HG03565 (cell line): ENCODE data around the gene VPS13D.
"Not testable (repeated sequence)": the region's sequence is repeated elsewhere in the genome, so short reads cannot be mapped to it uniquely, and the experiment has no call there.

Source experiments
- ATAC-seq: cut with Tn5 transposase; IDR thresholded peaks from one replicate; pipeline ENCODE4 v1.9.1; 2021; ENCODE audit warnings: mild to moderate bottlenecking, moderate library complexity; ENCODE audit not compliant: unreplicated experiment

Gene VPS13D

GRCh38 chr1:12444329-12444841 lies 214.6 kb downstream of the VPS13D start:
- no peak for ATAC-seq

- no peak for ATAC-seq
These were observed 215.4 kb downstream of the VPS13D start for GRCh38 chr1:12445257-12445656.

GRCh38 chr1:12446593-12446992 lies 216.8 kb downstream of the VPS13D start:
- ATAC-seq: no peak

GRCh38 chr1:12447307-12447706 lies 217.5 kb downstream of the VPS13D start:
- ATAC-seq: no peak

GRCh38 chr1:12447849-12448312 lies 218.1 kb downstream of the VPS13D start:
- no peak for ATAC-seq

- no peak for ATAC-seq
These were observed 218.9 kb downstream of the VPS13D start for GRCh38 chr1:12448746-12449177.

GRCh38 chr1:12450090-12450755 lies 220.4 kb downstream of the VPS13D start:
- no peak for ATAC-seq

GRCh38 chr1:12450756-12451559 lies 221.1 kb downstream of the VPS13D start:
- no peak for ATAC-seq

- ATAC-seq: no peak
These were observed 221.7 kb downstream of the VPS13D start for GRCh38 chr1:12451560-12451900.

- ATAC-seq: no peak
These were observed 222.4 kb downstream of the VPS13D start for GRCh38 chr1:12452262-12452661.

- no peak for ATAC-seq
These were observed 223.8 kb downstream of the VPS13D start for GRCh38 chr1:12453400-12454343.

GRCh38 chr1:12454406-12455391 lies 224.9 kb downstream of the VPS13D start:
- ATAC-seq: no peak

- ATAC-seq: not testable (repeated sequence)
These were observed 226.3 kb downstream of the VPS13D start for GRCh38 chr1:12456081-12456480.

- no peak for ATAC-seq
These were observed 227.1 kb downstream of the VPS13D start for GRCh38 chr1:12456979-12457378.

GRCh38 chr1:12457771-12458170 lies 227.9 kb downstream of the VPS13D start:
- ATAC-seq: no peak

- no peak for ATAC-seq
These were observed 228.7 kb downstream of the VPS13D start for GRCh38 chr1:12458571-12458970.

- no peak for ATAC-seq
These were observed 230.3 kb downstream of the VPS13D start for GRCh38 chr1:12460121-12460520.

- no peak for ATAC-seq
These were observed 231.2 kb downstream of the VPS13D start for GRCh38 chr1:12460911-12461621.

GRCh38 chr1:12461754-12462153 lies 231.9 kb downstream of the VPS13D start:
- ATAC-seq: no peak
